Common myeloid progenitor, CD34-positive (primary cell): ENCODE measurements around the gene OR2M3. TPM values are rescaled to one million over a fixed set of nuclear protein-coding genes. Genes with fewer than 3 reads are reported as not detected.

ENCODE experiments used
- CTCF ChIA-PET: fragments of 350-600 bp; sonication (Branson Sonifier 250); formaldehyde crosslinking; loops from one replicate; lab custom pipeline; 2021; ENCODE audit warnings: antibody characterized with exemption; lab: Charles Lee
- POLR2A ChIA-PET: fragments of 350-600 bp; sonication (Branson Sonifier 250); formaldehyde crosslinking; loops from one replicate; lab custom pipeline; 2021; ENCODE audit warnings: antibody characterized with exemption; lab: Charles Lee
- DNase-seq, 3 donors: peaks; one replicate each; pipeline versions ENCODE4 v3.0.0 to v3.0.0-alpha.2; 2013
- H3K27ac ChIP-seq, 2 experiments: 1 replicate in 1 of 2; 2 replicates in 1 of 2; pipeline ENCODE4 v1.7.0; 2013; ENCODE audit warnings: inconsistent platforms in 2 of 2, low read length in 2 of 2, mild to moderate bottlenecking in 2 of 2, low read depth in 1 of 2, moderate library complexity in 1 of 2; ENCODE audit not compliant: severe bottlenecking in 2 of 2, insufficient read depth in 1 of 2, poor library complexity in 1 of 2
- H3K27me3 ChIP-seq, 5 experiments: replicated peaks in 2 of 5; 1 replicate in 3 of 5; 2 replicates in 2 of 5; pipeline versions ENCODE4 v1.6.1 to v1.7.0; 2013; ENCODE audit warnings: low read length in 4 of 5, mild to moderate bottlenecking in 2 of 5, moderate library complexity in 2 of 5, inconsistent platforms in 1 of 5; ENCODE audit not compliant: insufficient read depth in 5 of 5, control insufficient read depth in 4 of 5
- H3K36me3 ChIP-seq, 4 experiments: 1 replicate in 2 of 4; 2 replicates in 2 of 4; pipeline versions ENCODE4 v1.6.1 to v1.7.0; 2013; ENCODE audit warnings: low read length in 3 of 4, control low read depth in 1 of 4, mild to moderate bottlenecking in 1 of 4; ENCODE audit not compliant: control insufficient read depth in 4 of 4, insufficient read depth in 4 of 4
- H3K4me1 ChIP-seq, 4 experiments: 1 replicate in 3 of 4; 2 replicates in 1 of 4; pipeline versions ENCODE4 v1.6.1 to v1.7.1; 2013; ENCODE audit warnings: low read length in 3 of 4, mild to moderate bottlenecking in 3 of 4, control low read depth in 1 of 4, inconsistent platforms in 1 of 4, moderate library complexity in 1 of 4; ENCODE audit not compliant: control insufficient read depth in 4 of 4, insufficient read depth in 4 of 4; ENCODE audit errors: control extremely low read depth in 1 of 4
- H3K4me3 ChIP-seq, 7 experiments: 1 replicate in 4 of 7; 2 replicates in 3 of 7; pipeline versions ENCODE4 v1.5.1 to v1.7.0; 2013; ENCODE audit warnings: mild to moderate bottlenecking in 7 of 7, low read length in 6 of 7, moderate library complexity in 6 of 7, inconsistent platforms in 2 of 7, low read depth in 2 of 7, control low read depth in 1 of 7; ENCODE audit not compliant: insufficient read depth in 4 of 7, control insufficient read depth in 1 of 7; ENCODE audit errors: extremely low read depth in 1 of 7
- H3K9me3 ChIP-seq, 5 experiments: 1 replicate in 4 of 5; 2 replicates in 1 of 5; pipeline versions ENCODE4 v1.6.1 to v1.7.1; 2013; ENCODE audit warnings: low read length in 4 of 5, mild to moderate bottlenecking in 2 of 5, inconsistent platforms in 1 of 5, low read depth in 1 of 5, moderate library complexity in 1 of 5; ENCODE audit not compliant: control insufficient read depth in 4 of 5, insufficient read depth in 2 of 5; ENCODE audit errors: control extremely low read depth in 1 of 5
- whole genome bisulfite sequencing: methylation state at CpG from one replicate; pipeline ENCODE4 v1.1.5; 2013; ENCODE audit not compliant: insufficient coverage; 5-methylcytosine and 5-hydroxymethylcytosine counted together
- polyA plus RNA-seq: library from polyadenylated mRNA; unstranded; fragments of 120-200 nt; gene quantifications from one replicate; pipeline ENCODE4 v1.2.1, GENCODE V29; 2013

The OR2M3 gene
- polyA plus RNA-seq = 0.11 TPM

GRCh38 chr1:248196965-248197364, at the start of gene OR2M3:
Gene OR2M3, plus strand, starts transcription at chr1:248197265. Its CDS starts 5,803 bp downstream, at chr1:248203068.
- Histone ChIP-seq H3K36me3 (no peaks in the 10 kb centered on the region), H3K9me3 (peaks cover 0 to 13% (median 3%) of the 10 kb centered on the region in 5 experiments), H3K27me3 (no peaks in the 10 kb centered on the region), H3K27ac (no peak within 1 kb of the TSS), H3K4me3 (no peak within 1 kb of the TSS), H3K4me1 (no peaks in the 10 kb centered on the region)
- no CpG with 5 or more reads among the region's 4 CpGs for WGBS
- ChIA-PET CTCF (no interaction called here), POLR2A (no interaction called here)
- no peak for DNase-seq

- ChIA-PET POLR2A (no interaction called here), CTCF (no interaction called here)
- Histone ChIP-seq H3K4me3 (no peak overlapping the region), H3K27ac (no peak overlapping the region), H3K27me3 (no peaks in the 10 kb centered on the region), H3K36me3 (no peaks in the 10 kb centered on the region), H3K9me3 (peaks cover 0 to 3% (median 0%) of the 10 kb centered on the region in 5 experiments), H3K4me1 (peaks cover 0 to 1% (median 0%) of the 10 kb centered on the region in 4 experiments)
- 96% methylated on average over 4 of the region's 6 CpGs for WGBS
- DNase-seq = no peak
These were observed 44.8 kb upstream of the OR2M3 start for GRCh38 chr1:248152056-248152827.

- CTCF ChIA-PET = no interaction called here
- Histone ChIP-seq H3K36me3 (no peaks in the 10 kb centered on the region), H3K4me3 (no peak overlapping the region), H3K4me1 (peaks cover 0 to 1% (median 0%) of the 10 kb centered on the region in 4 experiments), H3K27me3 (no peaks in the 10 kb centered on the region), H3K27ac (no peak overlapping the region), H3K9me3 (no peaks in the 10 kb centered on the region)
- POLR2A ChIA-PET = no interaction called here
- peak; percentile 1 to 35 (median 30) for DNase-seq
- WGBS = no CpG with 5 or more reads among the region's 1 CpG
These were observed 41.1 kb upstream of the OR2M3 start for GRCh38 chr1:248155927-248156326.

DNA sequence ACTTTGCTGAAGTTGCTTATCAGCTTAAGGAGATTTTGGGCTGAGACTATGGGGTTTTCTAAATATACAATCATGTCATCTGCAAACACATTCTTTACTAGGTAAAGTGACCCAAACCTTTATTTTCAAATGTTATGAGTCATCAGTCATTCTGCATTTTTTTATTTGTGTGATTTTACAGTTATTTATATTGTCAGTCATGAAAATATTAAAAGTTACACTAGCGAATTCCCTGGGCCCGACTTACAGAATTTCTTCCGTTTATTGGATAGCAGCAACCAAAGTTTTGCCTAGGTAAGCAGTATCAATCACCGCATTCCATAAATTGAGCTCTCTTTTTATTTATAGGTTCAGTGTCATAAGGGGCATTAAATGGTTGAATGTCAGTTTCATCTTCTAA, 38.3 kb upstream of the OR2M3 start:
- CTCF ChIA-PET = no interaction called here
- POLR2A ChIA-PET = no interaction called here
- Histone ChIP-seq H3K4me3 (no peak overlapping the region), H3K27ac (no peak overlapping the region), H3K36me3 (no peaks in the 10 kb centered on the region), H3K9me3 (no peaks in the 10 kb centered on the region), H3K4me1 (peaks cover 0 to 1% (median 0%) of the 10 kb centered on the region in 4 experiments), H3K27me3 (no peaks in the 10 kb centered on the region)
- no peak for DNase-seq
- no CpG with 5 or more reads among the region's 4 CpGs for whole genome bisulfite sequencing

- no peaks in the 10 kb centered on the region for H3K27me3 ChIP-seq
- POLR2A ChIA-PET = no interaction called here
These were observed 33.0 kb upstream of the OR2M3 start for GRCh38 chr1:248164031-248164430.

DNA sequence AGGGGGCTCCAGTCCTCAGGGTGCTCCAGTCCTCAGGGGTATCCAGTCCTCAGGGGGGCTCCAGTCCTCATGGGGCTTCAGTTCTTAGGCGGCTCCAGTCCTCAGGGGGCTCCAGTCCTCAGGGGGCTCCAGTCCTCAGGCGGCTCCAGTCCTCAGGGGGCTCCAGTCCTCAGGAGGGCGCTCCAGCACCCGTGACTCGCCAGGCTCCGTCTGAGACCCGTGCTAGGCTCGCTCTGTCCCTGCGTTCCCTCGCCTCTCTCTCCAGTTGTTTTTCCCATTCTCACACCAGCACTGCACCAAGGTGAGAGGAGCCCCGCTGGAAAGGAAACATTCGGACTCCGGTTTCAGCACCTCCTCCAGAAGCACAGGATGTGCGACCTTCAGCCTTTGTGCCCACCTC, 31.9 kb upstream of the OR2M3 start:
- no peak overlapping the region for H3K27ac ChIP-seq
- no peaks in the 10 kb centered on the region for H3K27me3 ChIP-seq
- H3K9me3 ChIP-seq = no peaks in the 10 kb centered on the region
- WGBS = 92% methylated on average over 14 of the region's 14 CpGs
- DNase-seq = no peak
- POLR2A ChIA-PET = no interaction called here
- H3K4me1 ChIP-seq = no peaks in the 10 kb centered on the region
- no peak overlapping the region for H3K4me3 ChIP-seq
- H3K36me3 ChIP-seq = no peaks in the 10 kb centered on the region
- CTCF ChIA-PET = no interaction called here

More at GRCh38 chr1:248164031-248164430, 33.0 kb upstream of the OR2M3 start:
- WGBS = 94% methylated on average over 9 of the region's 12 CpGs
- no peaks in the 10 kb centered on the region for H3K9me3 ChIP-seq
- no peak overlapping the region for H3K27ac ChIP-seq
- DNase-seq = no peak
- H3K4me3 ChIP-seq = no peak overlapping the region
- no peaks in the 10 kb centered on the region for H3K4me1 ChIP-seq
- CTCF ChIA-PET = no interaction called here
- no peaks in the 10 kb centered on the region for H3K36me3 ChIP-seq

GRCh38 chr1:248174521-248174920, 22.5 kb upstream of the OR2M3 start, which contains the start of gene OR2M2:
Gene OR2M2, plus strand, starts transcription at chr1:248174821. Its CDS starts 5,165 bp downstream, at chr1:248179986.
- no peaks in the 10 kb centered on the region for H3K27me3 ChIP-seq
- H3K27ac ChIP-seq = no peak within 1 kb of the TSS
- no peak for DNase-seq
- ChIA-PET CTCF (no interaction called here), POLR2A (no interaction called here)
- H3K4me3 ChIP-seq = no peak within 1 kb of the TSS
- H3K9me3 ChIP-seq = no peaks in the 10 kb centered on the region
- H3K4me1 ChIP-seq = no peaks in the 10 kb centered on the region
- H3K36me3 ChIP-seq = no peaks in the 10 kb centered on the region
